HG03045 (cell line): Measurements from ENCODE around the gene HAGHL.
A peak's percentile ranks its signal among the peaks of the same experiment; 100 is the strongest.
"Not testable (repeated sequence)": the region's sequence is repeated elsewhere in the genome, so short reads cannot be mapped to it uniquely, and the experiment has no call there.

Experiments used
- ATAC-seq: cut with Tn5 transposase; IDR thresholded peaks from one replicate; pipeline ENCODE4 v1.9.1; 2021; ENCODE audit warnings: mild to moderate bottlenecking, moderate library complexity; ENCODE audit not compliant: unreplicated experiment

The HAGHL gene

GRCh38 chr16:732332-732731, 5.4 kb downstream of the HAGHL start:
- no peak for ATAC-seq

GRCh38 chr16:732936-733335, 6.0 kb downstream of the HAGHL start:
- ATAC-seq: no peak

GRCh38 chr16:733382-734207, 6.7 kb downstream of the HAGHL start:
- no peak for ATAC-seq

- ATAC-seq: no peak
Observed at GRCh38 chr16:734208-734980, 7.5 kb downstream of the HAGHL start.

GRCh38 chr16:734981-735881, 8.3 kb downstream of the HAGHL start:
- ATAC-seq: no peak

- no peak for ATAC-seq
Observed at GRCh38 chr16:735982-736453, 9.1 kb downstream of the HAGHL start.

GRCh38 chr16:736936-737481, 10.1 kb downstream of the HAGHL start:
- no peak for ATAC-seq

GRCh38 chr16:739560-740458, 12.9 kb downstream of the HAGHL start:
- no peak for ATAC-seq

GRCh38 chr16:740459-740763, 13.5 kb downstream of the HAGHL start:
- peak; percentile 9 for ATAC-seq

- ATAC-seq: peak; percentile 68
Observed at GRCh38 chr16:740764-741505, 14.0 kb downstream of the HAGHL start, which contains the start of gene CIAO3. CIAO3 (minus strand) TSS chr16:740997; CDS start chr16:740985, 12 bp downstream.

- ATAC-seq: no peak
Observed at GRCh38 chr16:741986-742629, 15.2 kb downstream of the HAGHL start.

GRCh38 chr16:742894-743293, 16.0 kb downstream of the HAGHL start:
- not testable (repeated sequence) for ATAC-seq

- ATAC-seq: no peak
Observed at GRCh38 chr16:743794-744500, 17.0 kb downstream of the HAGHL start.

- ATAC-seq: no peak
Observed at GRCh38 chr16:745739-746138, 18.8 kb downstream of the HAGHL start.

GRCh38 chr16:746637-747036, 19.7 kb downstream of the HAGHL start:
- ATAC-seq: no peak

- no peak for ATAC-seq
Observed at GRCh38 chr16:747978-748746, 21.3 kb downstream of the HAGHL start.

- no peak for ATAC-seq
Observed at GRCh38 chr16:749010-749409, 22.1 kb downstream of the HAGHL start.
